Measurements from ENCODE around the gene AVEN. TPM values are rescaled to one million over a fixed set of nuclear protein-coding genes. Genes with fewer than 3 reads are reported as not detected.

AVEN gene
- polyA plus RNA-seq, 3 donors, result 2.3 to 4.8 (median 3.4) TPM

- H3K9me3 Mint-ChIP-seq, result no peaks in the 10 kb centered on the region
- intact Hi-C loops (cut with micrococcal nuclease), result no loop called here
Observed at GRCh38 chr15:33968224-33968623, 70.8 kb downstream of the AVEN start, which contains the start of gene CHRM5. CHRM5 (plus strand) TSS chr15:33968497; CDS start chr15:34062718, 94,221 bp downstream.

GRCh38 chr15:33964665-33965040 lies 74.4 kb downstream of the AVEN start:
- no peaks in the 10 kb centered on the region for H3K27me3 Mint-ChIP-seq (ENCODE audit: low read depth in 3 of 3)
- no peaks in the 10 kb centered on the region for H3K9me3 Mint-ChIP-seq
- WGBS (ENCODE audit: insufficient coverage), result no CpG with 5 or more reads among the region's 2 CpGs
- no peak overlapping the region for H3K27ac ChIP-seq (ENCODE audit: low read depth in 1 of 2, low read length in 2 of 2)
- no peak for DNase-seq
- no peaks in the 10 kb centered on the region for H3K36me3 ChIP-seq (replicated peaks in 1 of 2; ENCODE audit: control insufficient read depth in 1 of 2, insufficient read depth in 2 of 2, low read length in 2 of 2)
- TF ChIP-seq CTCF (IDR thresholded peaks at IDR 0.05), result no peak
- H3K9ac ChIP-seq (ENCODE audit: insufficient read depth, low read length, poor library complexity, severe bottlenecking), result no peak overlapping the region
- no peak overlapping the region for H3K27ac Mint-ChIP-seq
- no peak overlapping the region for H3K4me2 ChIP-seq (replicated peaks; ENCODE audit: extremely low read depth, low read length, poor library complexity, severe bottlenecking)
- H3K27me3 ChIP-seq (ENCODE audit: control insufficient read depth in 2 of 2, insufficient read depth in 2 of 2, low read length in 2 of 2), result no peaks in the 10 kb centered on the region
- intact Hi-C loops (cut with micrococcal nuclease), result no loop called here
- H3K4me3 Mint-ChIP-seq, result no peak overlapping the region
- no peaks in the 10 kb centered on the region for H3K36me3 Mint-ChIP-seq
- no peak overlapping the region for H3K4me3 ChIP-seq (replicated peaks in 1 of 3; ENCODE audit: low read depth in 2 of 3, low read length in 3 of 3)
- H3K4me1 Mint-ChIP-seq, result peaks cover 4% of the 10 kb centered on the region
- H3K4me1 ChIP-seq (ENCODE audit: control insufficient read depth in 1 of 2, insufficient read depth in 2 of 2, low read length in 2 of 2), result no peaks in the 10 kb centered on the region
- H3K79me2 ChIP-seq (ENCODE audit: insufficient read depth, low read length), result no peaks in the 10 kb centered on the region
- no peaks in the 10 kb centered on the region for H3K9me3 ChIP-seq (replicated peaks in 1 of 2; ENCODE audit: control insufficient read depth in 1 of 2, insufficient read depth in 1 of 2, low read length in 2 of 2)
- H4K20me1 ChIP-seq (ENCODE audit: insufficient read depth, low read length), result no peaks in the 10 kb centered on the region
- H2AFZ ChIP-seq (ENCODE audit: insufficient read depth, low read depth, low read length, poor library complexity, severe bottlenecking), result no peak overlapping the region

More at GRCh38 chr15:33968224-33968623, 70.8 kb downstream of the AVEN start, which contains the start of gene CHRM5:
- Histone ChIP-seq H3K27ac (ENCODE audit: low read depth in 1 of 2, low read length in 2 of 2) (no peak within 1 kb of the TSS), H3K27me3 (ENCODE audit: control insufficient read depth in 2 of 2, insufficient read depth in 2 of 2, low read length in 2 of 2) (no peaks in the 10 kb centered on the region), H3K9me3 (replicated peaks in 1 of 2; ENCODE audit: control insufficient read depth in 1 of 2, insufficient read depth in 1 of 2, low read length in 2 of 2) (no peaks in the 10 kb centered on the region), H3K79me2 (ENCODE audit: insufficient read depth, low read length) (no peaks in the 10 kb centered on the region), H3K36me3 (replicated peaks in 1 of 2; ENCODE audit: control insufficient read depth in 1 of 2, insufficient read depth in 2 of 2, low read length in 2 of 2) (no peaks in the 10 kb centered on the region), H3K4me2 (replicated peaks; ENCODE audit: extremely low read depth, low read length, poor library complexity, severe bottlenecking) (no peak within 1 kb of the TSS), H3K4me3 (replicated peaks in 1 of 3; ENCODE audit: low read depth in 2 of 3, low read length in 3 of 3) (no peak within 1 kb of the TSS), H4K20me1 (ENCODE audit: insufficient read depth, low read length) (no peaks in the 10 kb centered on the region), H3K4me1 (ENCODE audit: control insufficient read depth in 1 of 2, insufficient read depth in 2 of 2, low read length in 2 of 2) (no peaks in the 10 kb centered on the region), H3K9ac (ENCODE audit: insufficient read depth, low read length, poor library complexity, severe bottlenecking) (no peak within 1 kb of the TSS), H2AFZ (ENCODE audit: insufficient read depth, low read depth, low read length, poor library complexity, severe bottlenecking) (no peak within 1 kb of the TSS)
- Mint-ChIP-seq H3K4me3 (no peak within 1 kb of the TSS), H3K36me3 (no peaks in the 10 kb centered on the region), H3K27ac (no peak within 1 kb of the TSS), H3K27me3 (ENCODE audit: low read depth in 3 of 3) (no peaks in the 10 kb centered on the region), H3K4me1 (no peaks in the 10 kb centered on the region)
- no peak for TF ChIP-seq CTCF (IDR thresholded peaks at IDR 0.05)
- 100% methylated on average over 1 of the region's 6 CpGs for WGBS (ENCODE audit: insufficient coverage)
- no peak for DNase-seq
